ENCODE results near the gene SLC34A3.

DNA sequence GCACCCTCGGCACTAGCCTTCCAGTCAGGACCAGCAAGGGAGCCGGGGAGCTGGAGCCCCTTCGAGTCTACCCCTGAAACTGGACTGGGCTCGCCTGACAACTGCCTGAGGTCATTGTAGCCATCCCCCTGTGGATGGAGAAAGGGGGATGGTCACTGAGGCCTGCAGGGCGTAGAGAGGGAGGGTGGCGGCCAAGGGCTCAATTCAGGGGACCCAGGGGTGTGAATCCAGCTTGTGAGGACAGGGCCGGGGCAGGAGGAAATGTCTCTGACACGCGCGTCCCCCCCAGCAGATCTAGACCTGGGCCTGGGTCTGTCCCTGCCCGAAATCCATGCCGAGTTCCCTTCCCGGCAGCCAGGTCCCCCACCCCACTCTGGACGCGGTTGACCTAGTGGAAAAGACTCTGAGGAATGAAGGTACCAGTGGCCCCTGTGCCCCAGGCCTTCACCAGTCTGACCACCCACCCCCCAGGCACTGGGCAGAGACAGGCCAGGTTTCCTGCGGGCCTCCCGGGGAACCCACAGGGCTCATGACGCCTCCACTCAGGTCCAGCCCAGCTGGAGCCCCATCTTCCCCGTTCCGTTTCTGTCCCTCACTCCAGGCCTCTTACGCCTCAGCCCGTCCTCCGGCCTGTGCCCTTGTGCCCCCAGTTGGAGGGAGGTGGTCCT is 805 bp downstream of the SLC34A3 start:
- TF ChIP-seq, protein P1, sequence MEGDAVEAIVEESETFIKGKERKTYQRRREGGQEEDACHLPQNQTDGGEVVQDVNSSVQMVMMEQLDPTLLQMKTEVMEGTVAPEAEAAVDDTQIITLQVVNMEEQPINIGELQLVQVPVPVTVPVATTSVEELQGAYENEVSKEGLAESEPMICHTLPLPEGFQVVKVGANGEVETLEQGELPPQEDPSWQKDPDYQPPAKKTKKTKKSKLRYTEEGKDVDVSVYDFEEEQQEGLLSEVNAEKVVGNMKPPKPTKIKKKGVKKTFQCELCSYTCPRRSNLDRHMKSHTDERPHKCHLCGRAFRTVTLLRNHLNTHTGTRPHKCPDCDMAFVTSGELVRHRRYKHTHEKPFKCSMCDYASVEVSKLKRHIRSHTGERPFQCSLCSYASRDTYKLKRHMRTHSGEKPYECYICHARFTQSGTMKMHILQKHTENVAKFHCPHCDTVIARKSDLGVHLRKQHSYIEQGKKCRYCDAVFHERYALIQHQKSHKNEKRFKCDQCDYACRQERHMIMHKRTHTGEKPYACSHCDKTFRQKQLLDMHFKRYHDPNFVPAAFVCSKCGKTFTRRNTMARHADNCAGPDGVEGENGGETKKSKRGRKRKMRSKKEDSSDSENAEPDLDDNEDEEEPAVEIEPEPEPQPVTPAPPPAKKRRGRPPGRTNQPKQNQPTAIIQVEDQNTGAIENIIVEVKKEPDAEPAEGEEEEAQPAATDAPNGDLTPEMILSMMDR (IDR thresholded peaks at IDR 0.05): no peak
- TF ChIP-seq EZH2 (IDR thresholded peaks at IDR 0.05; ENCODE audit: borderline replicate concordance, insufficient read depth, low read depth, low read length, poor library complexity, severe bottlenecking): no peak

Measured in B cell (primary cell).